Activated naive CD8-positive, alpha-beta T cell treated with anti-CD3 and anti-CD28 coated beads, Interleukin-2, amount 10 ng/mL, durations not matched to agents 7 days and 5 days (primary cell): ENCODE results near the gene HOXC11. TPM values are rescaled to one million over a fixed set of nuclear protein-coding genes. Genes with fewer than 3 reads are reported as not detected.

Experiments used
- ATAC-seq: fragments of 150-1000 bp; cut with Tn5 transposase; one replicate; pipeline ENCODE4 v1.10.0; 2021; ENCODE audit warnings: low read depth, moderate library complexity
- POLR2A ChIA-PET: fragments of 350-600 bp; sonication (Branson Sonifier 250); formaldehyde crosslinking; loops from one replicate; lab custom pipeline; 2021; ENCODE audit warnings: antibody characterized with exemption; lab: Charles Lee
- DNase-seq: peaks from one replicate; pipeline ENCODE4 v3.0.0; 2021
- H3K27ac Mint-ChIP-seq: one replicate; pipeline ENCODE4 v1.8.0; 2022; ENCODE audit warnings: mild to moderate bottlenecking, mixed read lengths
- H3K27me3 Mint-ChIP-seq: one replicate; pipeline ENCODE4 v1.8.0; 2022; ENCODE audit warnings: mild to moderate bottlenecking, moderate library complexity, mixed read lengths
- H3K36me3 Mint-ChIP-seq: one replicate; pipeline ENCODE4 v1.8.0; 2021; ENCODE audit warnings: mild to moderate bottlenecking, mixed read lengths
- H3K4me1 Mint-ChIP-seq: one replicate; pipeline ENCODE4 v1.8.0; 2021; ENCODE audit warnings: mixed read lengths
- H3K4me3 Mint-ChIP-seq: one replicate; pipeline ENCODE4 v1.8.0; 2022; ENCODE audit warnings: mild to moderate bottlenecking, moderate library complexity, mixed read lengths
- H3K9me3 Mint-ChIP-seq: one replicate; pipeline ENCODE4 v1.8.0; 2021; ENCODE audit warnings: mixed read lengths
- total RNA-seq, 2 experiments: library from RNA; stranded (reverse); gene quantifications; one replicate each; pipeline ENCODE4 v1.2.3, GENCODE V29; 2021

The HOXC11 gene
- total RNA-seq, 2 experiments from 2014 or later = not detected

DNA sequence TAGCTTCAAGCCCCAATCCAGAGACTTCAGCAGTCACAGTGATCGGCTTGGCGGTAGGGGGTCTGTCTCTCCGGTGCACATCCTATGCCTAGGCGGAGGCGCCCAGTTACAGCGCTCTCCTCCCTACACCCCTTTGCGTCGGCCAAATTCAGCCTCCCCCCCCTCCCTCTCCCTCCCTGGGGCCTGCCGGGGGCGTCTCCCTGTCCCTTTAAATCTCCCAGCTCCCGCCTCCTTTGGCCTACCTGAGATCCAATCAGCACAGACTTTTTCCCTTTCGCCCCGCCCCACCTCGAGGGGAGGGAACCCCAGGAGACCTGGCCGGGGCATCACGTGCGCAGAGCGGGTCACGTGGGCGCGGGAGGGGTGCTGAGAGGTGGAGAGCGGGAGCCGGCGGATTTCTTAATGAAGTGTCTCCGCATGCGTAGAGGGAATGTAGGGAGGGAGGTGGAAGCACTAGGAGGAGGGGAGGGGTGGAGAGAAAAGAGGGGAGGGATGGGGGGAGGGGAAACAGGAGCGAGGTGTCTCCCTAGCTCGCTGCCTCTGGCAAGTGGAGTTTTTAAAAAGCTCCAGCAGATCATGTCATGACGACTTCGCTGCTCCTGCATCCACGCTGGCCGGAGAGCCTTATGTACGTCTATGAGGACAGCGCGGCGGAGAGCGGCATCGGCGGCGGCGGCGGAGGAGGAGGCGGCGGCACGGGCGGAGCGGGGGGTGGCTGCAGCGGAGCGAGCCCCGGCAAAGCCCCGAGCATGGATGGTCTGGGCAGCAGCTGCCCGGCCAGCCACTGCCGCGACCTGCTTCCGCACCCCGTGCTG lies 34.4 kb upstream of the HOXC11 start, which contains the start of gene HOXC13:
HOXC13 (plus strand) TSS at position 506 of the 815 bp plus-strand sequence; CDS start at position 582, 76 bp downstream.
- Mint-ChIP-seq H3K4me3 (no peak within 1 kb of the TSS), H3K27ac (peak within 1 kb of the TSS; percentile 42), H3K4me1 (no peaks in the 10 kb centered on the region), H3K27me3 (peaks cover 89% of the 10 kb centered on the region), H3K36me3 (no peaks in the 10 kb centered on the region), H3K9me3 (no peaks in the 10 kb centered on the region)
- POLR2A ChIA-PET = no interaction called here
- DNase-seq = no peak
- no peak for ATAC-seq

DNA sequence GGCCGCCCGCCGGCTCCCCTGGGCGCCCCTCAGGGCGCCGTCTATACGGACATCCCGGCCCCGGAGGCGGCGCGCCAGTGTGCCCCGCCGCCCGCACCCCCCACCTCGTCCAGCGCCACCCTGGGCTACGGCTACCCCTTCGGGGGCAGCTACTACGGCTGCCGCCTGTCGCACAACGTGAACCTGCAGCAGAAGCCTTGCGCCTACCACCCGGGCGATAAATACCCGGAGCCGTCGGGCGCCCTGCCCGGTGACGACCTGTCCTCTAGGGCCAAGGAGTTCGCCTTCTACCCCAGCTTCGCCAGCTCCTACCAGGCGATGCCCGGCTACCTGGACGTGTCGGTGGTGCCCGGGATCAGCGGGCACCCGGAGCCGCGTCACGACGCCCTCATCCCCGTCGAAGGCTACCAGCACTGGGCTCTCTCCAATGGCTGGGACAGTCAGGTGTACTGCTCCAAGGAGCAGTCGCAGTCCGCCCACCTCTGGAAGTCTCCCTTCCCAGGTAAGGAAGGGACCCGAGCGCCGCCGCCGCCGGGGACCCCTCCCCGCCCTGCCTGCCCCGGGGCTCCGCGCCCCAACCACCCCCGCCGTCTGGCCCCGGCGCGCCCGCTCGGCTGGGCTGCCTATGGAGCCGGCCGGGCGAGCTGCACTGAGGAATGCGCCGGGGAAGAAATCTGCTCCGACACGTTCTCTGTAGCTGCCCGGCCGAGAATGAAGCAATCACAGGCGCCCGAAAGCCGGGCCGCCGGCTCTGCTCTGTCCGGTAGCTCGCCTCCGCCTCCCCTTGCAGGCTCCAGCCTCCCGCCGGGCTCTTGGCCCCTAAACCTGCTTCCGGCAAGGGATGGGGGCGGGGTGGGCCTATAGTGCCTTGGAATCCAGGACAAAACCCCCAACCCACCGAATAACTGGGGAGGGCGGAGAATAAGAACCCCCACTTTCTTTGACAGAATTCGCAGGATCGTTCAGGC lies 33.5 kb upstream of the HOXC11 start:
- Mint-ChIP-seq H3K9me3 (no peaks in the 10 kb centered on the region), H3K27me3 (peaks cover 89% of the 10 kb centered on the region), H3K4me3 (no peak overlapping the region), H3K36me3 (no peaks in the 10 kb centered on the region), H3K4me1 (no peaks in the 10 kb centered on the region), H3K27ac (no peak overlapping the region)
- ATAC-seq (no peak), DNase-seq (no peak)
- POLR2A ChIA-PET = no interaction called here

DNA sequence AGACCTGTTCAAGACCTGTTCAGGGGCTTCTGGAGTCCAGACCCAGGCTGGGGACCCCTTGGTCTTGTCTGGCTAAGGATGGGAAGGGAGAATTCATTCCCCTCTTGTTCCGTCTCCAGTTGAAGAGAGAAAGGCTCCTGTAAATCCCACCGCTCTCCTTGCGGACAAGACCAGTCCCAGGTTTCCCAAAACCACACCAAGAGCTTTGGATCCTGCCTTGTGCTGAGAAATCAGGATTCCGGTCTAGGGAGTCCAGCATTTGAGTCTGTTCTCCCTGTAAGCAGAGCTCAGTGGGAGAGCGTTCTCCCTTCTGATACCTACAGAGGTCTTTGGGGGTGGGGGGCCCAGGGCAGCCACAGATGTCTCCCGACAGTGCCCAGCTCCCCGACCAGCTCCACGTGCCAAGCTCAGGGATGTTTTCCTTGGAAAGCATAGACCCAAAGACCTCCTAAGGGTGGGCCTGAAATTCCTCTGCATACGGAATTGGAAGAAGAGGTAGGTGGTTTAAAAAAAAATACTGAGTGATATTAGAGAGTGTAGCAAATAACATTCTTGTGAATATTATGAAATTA lies 32.4 kb upstream of the HOXC11 start:
- Mint-ChIP-seq H3K4me3 (no peak overlapping the region), H3K4me1 (peaks cover 2% of the 10 kb centered on the region)
- POLR2A ChIA-PET = no interaction called here

DNA sequence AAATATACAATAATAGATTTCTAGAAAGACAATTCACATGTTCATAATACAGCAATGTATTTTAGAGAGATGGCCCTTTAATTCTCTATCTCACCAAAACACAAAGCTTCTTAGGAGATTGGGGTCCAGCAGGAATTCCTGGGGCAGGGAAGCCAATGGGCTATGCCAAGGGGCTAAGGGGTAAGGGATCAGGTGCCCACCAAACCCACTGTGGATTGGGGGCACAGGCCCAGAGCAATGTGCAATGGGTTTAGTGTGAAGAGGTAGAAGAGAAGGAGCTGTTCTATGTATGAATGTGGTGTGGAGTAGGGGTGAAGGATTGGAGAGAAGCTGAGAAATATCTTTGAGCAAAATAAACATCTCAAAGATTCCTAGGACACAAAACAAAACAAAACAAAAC lies 31.7 kb upstream of the HOXC11 start:
- POLR2A ChIA-PET = no interaction called here

More for the DNA sequence above, 32.4 kb upstream of the HOXC11 start:
- no peak for ATAC-seq
- no peaks in the 10 kb centered on the region for H3K9me3 Mint-ChIP-seq
- DNase-seq = no peak
- H3K27me3 Mint-ChIP-seq = peaks cover 89% of the 10 kb centered on the region
- no peaks in the 10 kb centered on the region for H3K36me3 Mint-ChIP-seq
- peak overlapping the region; percentile 10 for H3K27ac Mint-ChIP-seq

DNA sequence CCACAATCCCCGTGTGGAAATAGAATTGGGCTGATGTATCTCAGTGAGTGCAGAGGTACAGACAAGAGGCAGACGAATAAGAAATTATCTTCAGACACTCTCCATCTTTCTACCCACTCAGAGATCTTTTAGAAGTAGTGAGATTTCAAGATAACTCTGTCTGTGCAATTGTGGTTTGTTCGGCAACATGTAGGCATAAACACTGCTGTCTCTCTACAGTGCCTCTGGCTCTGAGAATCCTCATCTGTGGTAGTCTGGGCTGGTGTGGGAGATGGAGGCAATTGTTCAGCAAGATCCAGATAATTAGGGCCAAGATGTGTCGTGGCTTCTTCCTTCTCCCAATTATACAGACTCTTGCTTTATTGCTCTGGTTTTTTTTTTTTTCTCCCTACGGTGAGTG lies 31.2 kb upstream of the HOXC11 start:
- no peak for DNase-seq
- no peak overlapping the region for H3K27ac Mint-ChIP-seq
- H3K36me3 Mint-ChIP-seq = no peaks in the 10 kb centered on the region
- POLR2A ChIA-PET = no interaction called here
- H3K9me3 Mint-ChIP-seq = no peaks in the 10 kb centered on the region
- H3K4me3 Mint-ChIP-seq = no peak overlapping the region
- peaks cover 90% of the 10 kb centered on the region for H3K27me3 Mint-ChIP-seq
- peaks cover 2% of the 10 kb centered on the region for H3K4me1 Mint-ChIP-seq
- no peak for ATAC-seq

More for the DNA sequence above, 31.7 kb upstream of the HOXC11 start:
- DNase-seq = no peak
- Mint-ChIP-seq H3K36me3 (no peaks in the 10 kb centered on the region), H3K4me3 (no peak overlapping the region), H3K4me1 (peaks cover 2% of the 10 kb centered on the region), H3K9me3 (no peaks in the 10 kb centered on the region), H3K27ac (no peak overlapping the region), H3K27me3 (peaks cover 89% of the 10 kb centered on the region)
- no peak for ATAC-seq

DNA sequence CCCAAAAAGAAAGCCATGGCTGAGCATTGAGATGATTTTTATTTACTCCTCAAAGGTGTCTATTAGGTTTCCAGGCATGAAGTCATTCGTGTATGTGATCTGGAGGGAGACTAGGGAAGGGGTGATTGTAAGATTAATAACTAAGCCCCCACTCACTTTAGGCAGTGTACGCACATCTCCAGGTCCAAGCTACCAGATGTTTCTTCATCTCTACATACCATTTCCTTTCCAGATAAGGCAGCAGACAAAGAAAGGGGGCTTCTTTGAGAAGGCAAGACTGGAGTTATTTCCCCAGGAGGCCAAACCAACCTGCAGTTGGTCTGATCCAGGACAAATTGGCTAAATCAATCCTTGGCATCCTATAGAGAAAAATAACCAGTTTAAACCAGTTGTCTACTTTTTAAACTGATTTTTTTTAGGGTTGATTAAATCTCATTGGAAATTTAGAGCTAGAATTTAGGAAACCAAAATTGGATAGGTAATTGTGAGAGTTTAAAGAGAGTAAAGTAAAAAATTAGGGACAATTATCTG lies 30.4 kb upstream of the HOXC11 start:
- Mint-ChIP-seq H3K9me3 (no peaks in the 10 kb centered on the region), H3K36me3 (no peaks in the 10 kb centered on the region), H3K27me3 (peaks cover 90% of the 10 kb centered on the region), H3K27ac (no peak overlapping the region), H3K4me1 (peaks cover 2% of the 10 kb centered on the region), H3K4me3 (no peak overlapping the region)
- DNase-seq = no peak
- ATAC-seq = no peak
- POLR2A ChIA-PET = no interaction called here

DNA sequence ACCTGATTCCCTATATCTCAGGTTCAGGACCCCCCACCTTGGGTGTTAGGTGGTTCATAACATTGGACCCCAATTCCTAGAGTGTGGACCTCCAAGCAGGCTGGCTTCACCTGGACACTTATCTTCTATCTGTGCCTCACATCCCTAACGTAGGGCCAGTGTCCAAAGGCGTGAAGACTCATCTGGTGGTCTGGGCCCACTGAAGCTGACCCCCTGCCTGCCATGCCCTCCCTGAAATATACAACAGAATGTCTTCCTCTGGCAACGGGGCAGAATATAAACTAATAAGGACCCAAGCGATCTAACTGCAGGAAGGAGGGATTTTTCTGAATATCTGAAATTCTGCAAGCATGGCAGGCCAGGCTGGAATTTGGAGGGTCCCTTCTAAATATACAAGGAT lies 28.7 kb upstream of the HOXC11 start:
- DNase-seq (no peak), ATAC-seq (no peak)
- H3K9me3 Mint-ChIP-seq = no peaks in the 10 kb centered on the region
- H3K27me3 Mint-ChIP-seq = peaks cover 94% of the 10 kb centered on the region
- H3K27ac Mint-ChIP-seq = no peak overlapping the region
- H3K4me3 Mint-ChIP-seq = no peak overlapping the region
- peaks cover 2% of the 10 kb centered on the region for H3K4me1 Mint-ChIP-seq
- POLR2A ChIA-PET = no interaction called here
- H3K36me3 Mint-ChIP-seq = no peaks in the 10 kb centered on the region

DNA sequence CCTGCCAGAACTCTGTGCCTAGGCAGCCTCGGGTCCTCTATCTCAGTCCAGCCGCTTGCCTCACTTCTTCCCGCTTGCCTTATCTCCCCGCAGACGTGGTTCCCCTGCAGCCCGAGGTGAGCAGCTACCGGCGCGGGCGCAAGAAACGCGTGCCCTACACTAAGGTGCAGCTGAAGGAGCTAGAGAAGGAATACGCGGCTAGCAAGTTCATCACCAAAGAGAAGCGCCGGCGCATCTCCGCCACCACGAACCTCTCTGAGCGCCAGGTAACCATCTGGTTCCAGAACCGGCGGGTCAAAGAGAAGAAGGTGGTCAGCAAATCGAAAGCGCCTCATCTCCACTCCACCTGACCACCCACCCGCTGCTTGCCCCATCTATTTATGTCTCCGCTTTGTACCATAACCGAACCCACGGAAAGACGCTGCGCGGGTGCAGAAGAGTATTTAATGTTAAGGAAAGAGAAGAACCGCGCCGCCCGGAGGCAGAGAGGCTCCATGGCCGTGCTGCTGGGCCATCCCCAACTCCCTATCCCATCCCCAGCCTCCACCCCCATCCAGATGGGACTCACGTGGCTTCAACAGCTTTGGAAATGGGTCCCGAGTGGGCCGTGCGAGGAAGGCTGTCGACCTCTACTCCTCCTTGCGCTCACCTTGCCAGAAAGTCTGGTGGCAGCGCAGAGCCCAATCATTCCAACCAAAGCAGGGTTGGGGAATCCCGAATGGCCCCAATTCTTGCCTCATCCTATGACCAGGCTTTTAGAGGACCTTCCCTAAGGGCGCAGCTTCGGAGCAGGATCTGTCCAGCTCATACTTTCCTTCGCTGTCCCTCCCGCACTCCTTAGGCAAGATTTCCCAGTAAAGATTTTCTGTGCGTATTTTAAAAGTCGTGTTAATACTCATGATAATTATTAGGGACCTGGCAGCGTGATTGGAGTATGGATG lies 27.7 kb upstream of the HOXC11 start:
- Mint-ChIP-seq H3K9me3 (no peaks in the 10 kb centered on the region), H3K4me1 (peaks cover 2% of the 10 kb centered on the region), H3K36me3 (no peaks in the 10 kb centered on the region), H3K27ac (no peak overlapping the region), H3K27me3 (peaks cover 96% of the 10 kb centered on the region), H3K4me3 (no peak overlapping the region)
- ATAC-seq (no peak), DNase-seq (no peak)
- POLR2A ChIA-PET = no interaction called here

DNA sequence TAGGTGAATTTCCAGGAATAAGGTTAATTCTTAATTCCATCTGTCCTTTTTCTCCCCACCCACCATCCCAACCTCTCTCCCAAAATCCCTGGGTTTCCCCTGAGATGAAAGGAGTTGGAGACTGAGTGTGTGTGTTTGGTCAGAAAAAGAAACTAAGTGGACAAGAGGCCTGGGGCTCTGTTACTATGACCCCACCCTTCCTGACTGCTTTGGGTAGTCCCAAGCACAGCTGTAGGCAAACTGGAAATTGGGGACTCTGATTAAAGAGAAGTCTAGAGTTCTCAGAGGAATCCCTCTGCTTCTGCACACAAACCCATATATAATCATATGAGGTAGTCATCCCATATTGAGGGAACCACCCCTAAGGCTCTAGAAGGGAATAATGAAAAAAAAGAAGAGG lies 25.2 kb upstream of the HOXC11 start:
- Mint-ChIP-seq H3K9me3 (no peaks in the 10 kb centered on the region), H3K4me3 (no peak overlapping the region), H3K27me3 (peaks cover 100% of the 10 kb centered on the region), H3K4me1 (peaks cover 2% of the 10 kb centered on the region), H3K27ac (no peak overlapping the region), H3K36me3 (no peaks in the 10 kb centered on the region)
- ATAC-seq = no peak
- no peak for DNase-seq
- POLR2A ChIA-PET = no interaction called here

DNA sequence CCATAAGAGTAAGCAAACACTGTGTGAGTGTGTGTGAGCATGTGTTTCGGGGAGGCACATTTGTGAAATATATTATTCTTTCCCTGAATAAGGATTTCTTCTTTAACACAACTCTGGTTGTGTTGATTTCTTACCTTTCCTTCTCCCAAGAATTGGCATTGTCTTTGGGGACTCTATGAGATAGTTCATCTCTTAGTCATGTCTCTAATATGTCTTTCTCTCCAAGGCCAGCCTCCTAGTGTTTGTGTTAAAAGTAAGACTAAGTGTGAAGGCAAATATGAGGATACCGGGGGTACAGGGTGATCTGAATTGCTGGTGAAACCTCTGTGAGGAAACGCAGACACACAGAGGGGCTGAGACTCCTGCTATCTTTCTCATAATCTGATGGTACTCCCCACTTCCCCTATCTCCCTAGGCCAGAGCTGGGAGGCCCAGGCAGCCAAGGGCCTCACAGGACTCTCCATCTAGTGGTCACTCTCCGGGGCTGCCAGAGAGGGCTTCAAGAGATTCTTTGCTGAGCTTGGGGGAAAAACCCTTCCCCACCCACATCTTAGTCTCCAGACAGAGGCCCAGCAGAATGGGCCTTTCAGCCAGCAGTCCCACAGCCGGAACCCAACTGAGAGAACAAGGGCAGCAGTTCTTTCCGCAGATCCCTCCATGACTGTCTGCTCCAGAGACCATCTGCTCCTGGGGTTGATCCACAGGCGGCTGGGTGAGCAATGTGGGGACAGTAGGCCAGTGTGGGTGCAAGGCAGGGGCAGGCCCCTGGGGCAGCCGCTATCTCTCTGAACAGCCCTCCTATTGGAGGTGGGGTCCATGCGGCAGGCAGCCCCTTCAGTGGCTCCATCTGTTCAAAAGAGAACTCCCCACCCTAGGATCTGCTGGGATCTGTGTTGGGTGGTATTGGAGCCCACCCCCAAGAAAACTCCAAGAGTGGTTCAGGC lies 24.0 kb upstream of the HOXC11 start:
- Mint-ChIP-seq H3K27me3 (peaks cover 100% of the 10 kb centered on the region), H3K36me3 (no peaks in the 10 kb centered on the region), H3K27ac (no peak overlapping the region), H3K4me3 (no peak overlapping the region), H3K9me3 (no peaks in the 10 kb centered on the region), H3K4me1 (peaks cover 4% of the 10 kb centered on the region)
- ATAC-seq = no peak
- POLR2A ChIA-PET = no interaction called here
- DNase-seq = no peak

DNA sequence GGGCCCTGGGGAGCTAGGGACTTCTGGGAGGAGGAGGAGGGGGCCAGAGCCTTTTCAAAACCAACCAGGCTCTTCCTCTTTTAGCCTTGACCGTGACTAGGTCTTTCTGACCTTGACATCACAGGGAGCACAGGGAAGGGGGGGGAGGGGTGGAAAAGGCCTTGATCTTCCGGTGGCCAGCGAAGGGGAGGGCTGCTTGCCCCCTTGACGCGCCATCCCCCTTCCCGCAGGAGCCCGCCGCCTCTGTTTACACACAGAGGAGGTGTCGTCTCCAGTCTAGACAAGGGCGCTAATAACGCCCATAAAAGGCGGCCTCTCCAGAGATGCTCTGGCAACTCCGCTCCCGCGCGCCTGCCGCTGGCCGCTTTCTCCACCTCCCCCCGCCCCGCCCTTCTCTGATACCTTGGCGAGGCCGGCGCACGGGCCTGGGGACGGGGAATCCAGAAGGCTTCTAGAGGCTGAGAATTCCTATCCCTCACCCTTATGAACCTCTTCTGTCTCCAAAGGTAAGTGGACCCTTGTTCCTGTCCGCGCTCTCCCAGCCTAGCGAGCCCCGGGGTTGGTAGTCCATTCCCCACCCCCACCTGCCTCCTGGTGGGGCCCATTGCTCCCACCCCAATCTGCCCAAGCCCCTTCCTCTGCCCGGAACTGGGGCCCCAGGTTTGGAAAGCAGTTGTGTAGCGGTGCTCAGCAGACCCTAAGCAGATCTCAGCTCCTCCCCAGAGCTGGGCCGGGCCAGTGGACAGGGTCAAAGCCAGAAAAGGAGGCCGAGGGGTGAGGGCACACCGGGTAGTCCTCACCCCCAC lies 23.1 kb upstream of the HOXC11 start:
- H3K27ac Mint-ChIP-seq = no peak overlapping the region
- ATAC-seq (no peak), DNase-seq (no peak)
- peaks cover 100% of the 10 kb centered on the region for H3K27me3 Mint-ChIP-seq
- H3K4me3 Mint-ChIP-seq = no peak overlapping the region
- H3K36me3 Mint-ChIP-seq = no peaks in the 10 kb centered on the region
- peaks cover 2% of the 10 kb centered on the region for H3K4me1 Mint-ChIP-seq
- POLR2A ChIA-PET = no interaction called here
- no peaks in the 10 kb centered on the region for H3K9me3 Mint-ChIP-seq
